GM23338 (cell line): Measurements from ENCODE around the gene ZCWPW2. TPM values are rescaled to one million over a fixed set of nuclear protein-coding genes. Genes with fewer than 3 reads are reported as not detected.

ENCODE experiments used
- ATAC-seq: fragments of 200-7000 bp; cut with Tn5 transposase; 3 replicates; pipeline ENCODE4 v1.9.1; 2020
- DNase-seq: peaks from one replicate; pipeline ENCODE4 v3.0.0-alpha.2; 2015; ENCODE audit warnings: low spot score
- H2AFZ ChIP-seq: fragments of 200-600 bp; sonication (generic); 2 replicates; pipeline ENCODE4 v1.8.0; 2016; ENCODE audit warnings: antibody characterized with exemption, mild to moderate bottlenecking, moderate library complexity
- H3F3A ChIP-seq: fragments of 200-600 bp; sonication (generic); replicated peaks from 2 replicates; pipeline ENCODE4 v1.8.0; 2017; ENCODE audit warnings: antibody characterized with exemption, mixed run types, low read depth
- H3K27ac ChIP-seq: fragments of 200-600 bp; sonication (generic); 2 replicates; pipeline ENCODE4 v1.6.1; 2016; ENCODE audit warnings: low read depth
- H3K27me3 ChIP-seq: fragments of 200-600 bp; sonication (generic); 2 replicates; pipeline ENCODE4 v1.8.0; 2016; ENCODE audit warnings: mild to moderate bottlenecking, mixed run types, moderate library complexity; ENCODE audit not compliant: insufficient read depth
- H3K36me3 ChIP-seq: fragments of 200-600 bp; sonication (generic); 2 replicates; pipeline ENCODE4 v1.8.0; 2016; ENCODE audit warnings: mild to moderate bottlenecking; ENCODE audit not compliant: insufficient read depth
- H3K4me1 ChIP-seq: fragments of 200-600 bp; sonication (generic); 2 replicates; pipeline ENCODE4 v1.8.0; 2016; ENCODE audit warnings: mild to moderate bottlenecking, moderate library complexity; ENCODE audit not compliant: insufficient read depth
- H3K4me2 ChIP-seq: fragments of 200-600 bp; sonication (generic); 2 replicates; pipeline ENCODE4 v1.7.1; 2017; ENCODE audit warnings: mixed run types
- H3K4me3 ChIP-seq: fragments of 200-600 bp; sonication (generic); 2 replicates; pipeline ENCODE4 v1.6.1; 2016; ENCODE audit warnings: mixed run types
- H3K79me2 ChIP-seq: fragments of 200-600 bp; sonication (generic); replicated peaks from 2 replicates; pipeline ENCODE4 v1.8.0; 2017; ENCODE audit warnings: mild to moderate bottlenecking; ENCODE audit not compliant: insufficient read depth
- H3K9me2 ChIP-seq: fragments of 200-600 bp; sonication (generic); 2 replicates; pipeline ENCODE4 v1.8.0; 2017; ENCODE audit not compliant: insufficient read depth
- H4K20me1 ChIP-seq: fragments of 200-600 bp; sonication (generic); replicated peaks from 2 replicates; pipeline ENCODE4 v1.8.0; 2017; ENCODE audit warnings: mild to moderate bottlenecking; ENCODE audit not compliant: insufficient read depth
- H3K27ac Mint-ChIP-seq: 2 replicates; pipeline ENCODE4 v1.8.0; 2020; ENCODE audit warnings: inconsistent platforms, mild to moderate bottlenecking, moderate library complexity, mixed read lengths
- H3K27me3 Mint-ChIP-seq: 3 replicates; pipeline ENCODE4 v1.8.0; 2022; ENCODE audit warnings: low read depth, mild to moderate bottlenecking, moderate library complexity, mixed read lengths, inconsistent platforms; ENCODE audit not compliant: insufficient read depth, poor library complexity
- H3K36me3 Mint-ChIP-seq: 3 replicates; pipeline ENCODE4 v1.8.0; 2021; ENCODE audit warnings: low read depth, mild to moderate bottlenecking, inconsistent platforms, moderate library complexity, mixed read lengths
- H3K4me1 Mint-ChIP-seq: 3 replicates; pipeline ENCODE4 v1.8.0; 2020; ENCODE audit warnings: mild to moderate bottlenecking, inconsistent platforms, mixed read lengths
- H3K4me3 Mint-ChIP-seq: 3 replicates; pipeline ENCODE4 v1.8.0; 2021; ENCODE audit warnings: moderate library complexity, mild to moderate bottlenecking, inconsistent platforms, mixed read lengths
- H3K9me3 Mint-ChIP-seq: 3 replicates; pipeline ENCODE4 v1.8.0; 2020; ENCODE audit warnings: moderate library complexity, mild to moderate bottlenecking, inconsistent platforms, mixed read lengths
- CREB1 ChIP-seq: fragments of 250-450 bp; sonication (Bioruptor Pico); IDR thresholded peaks from 2 replicates; pipeline ENCODE4 v1.5.0; 2020; ENCODE audit warnings: low read depth, mild to moderate bottlenecking, moderate library complexity
- CTCF ChIP-seq, 2 experiments: fragments of 200-600 bp in 1 of 2; sonication (generic) in 1 of 2; conservative IDR thresholded peaks; 2 replicates each; pipeline versions ENCODE4 v1.5.1 to v1.6.1; 2016 to 2017; ENCODE audit warnings: antibody characterized with exemption in 2 of 2, low read depth in 2 of 2, mild to moderate bottlenecking in 2 of 2, moderate library complexity in 1 of 2
- ETS1 ChIP-seq: IDR thresholded peaks from 2 replicates; pipeline ENCODE4 v1.6.1; 2016; ENCODE audit warnings: antibody characterized with exemption
- EZH2 ChIP-seq: fragments of 200-600 bp; sonication (generic); IDR thresholded peaks from one replicate; pipeline ENCODE4 v1.8.0; 2017; ENCODE audit warnings: antibody characterized with exemption, mild to moderate bottlenecking, low read depth; ENCODE audit not compliant: unreplicated experiment
- EZH2phosphoT487 ChIP-seq: fragments of 200-600 bp; sonication (generic); IDR thresholded peaks from one replicate; pipeline ENCODE4 v1.8.1; 2018; ENCODE audit warnings: antibody characterized with exemption; ENCODE audit not compliant: unreplicated experiment
- JUNB ChIP-seq: IDR thresholded peaks from one replicate; pipeline ENCODE4 v1.6.1; 2016; ENCODE audit warnings: antibody characterized with exemption; ENCODE audit not compliant: unreplicated experiment
- NANOG ChIP-seq: IDR thresholded peaks from 2 replicates; pipeline ENCODE4 v1.6.1; 2016; ENCODE audit warnings: antibody characterized with exemption, borderline replicate concordance
- POLR2AphosphoS5 ChIP-seq: IDR thresholded peaks from 2 replicates; pipeline ENCODE4 v1.6.1; 2016; ENCODE audit warnings: antibody characterized with exemption, low read depth
- REST ChIP-seq: IDR thresholded peaks from one replicate; pipeline ENCODE4 v1.6.1; 2018; ENCODE audit warnings: antibody characterized with exemption; ENCODE audit not compliant: unreplicated experiment
- STAT1 ChIP-seq: IDR thresholded peaks from one replicate; pipeline ENCODE4 v1.6.1; 2016; ENCODE audit warnings: antibody characterized with exemption; ENCODE audit not compliant: unreplicated experiment
- ZNF114 ChIP-seq: fragments of 250-450 bp; sonication (Bioruptor Pico); IDR thresholded peaks from 2 replicates; pipeline ENCODE4 v1.5.0; 2020; ENCODE audit warnings: mild to moderate bottlenecking, moderate library complexity
- ZNF331 ChIP-seq: fragments of 250-450 bp; sonication (Bioruptor Pico); IDR thresholded peaks from 2 replicates; pipeline ENCODE4 v1.5.0; 2020; ENCODE audit warnings: low read depth, mild to moderate bottlenecking, moderate library complexity
- ZNF462 ChIP-seq: fragments of 250-450 bp; sonication (Bioruptor Pico); IDR thresholded peaks from 2 replicates; pipeline ENCODE4 v1.5.0; 2020; ENCODE audit warnings: mild to moderate bottlenecking, moderate library complexity
- polyA plus RNA-seq: library from polyadenylated mRNA; unstranded; fragments of >200 nt; fragmentation: Nextera tagmentation; extraction: Ambion mirVana; gene quantifications from 2 replicates; pipeline ENCODE4 v1.2.1, GENCODE V29; 2016
- total RNA-seq: library from RNA; depleted of rRNA; stranded (reverse); fragments of >200 nt; shearing (Covaris generic); gene quantifications from 2 replicates; pipeline ENCODE4 v1.2.3, GENCODE V29; 2014

Gene ZCWPW2
- total and polyA plus RNA-seq, 2 experiments from 2014 or later = 0.55 TPM; not detected in 1

- Histone ChIP-seq H3K4me1 (no peaks in the 10 kb centered on the region), H2AFZ (no peak overlapping the region), H3K79me2 (no peaks in the 10 kb centered on the region), H3K27me3 (no peaks in the 10 kb centered on the region), H3K27ac (no peak overlapping the region), H3K9me2 (no peaks in the 10 kb centered on the region), H3F3A (no peaks in the 10 kb centered on the region), H3K4me3 (no peak overlapping the region), H4K20me1 (no peaks in the 10 kb centered on the region), H3K36me3 (no peaks in the 10 kb centered on the region), H3K4me2 (no peak overlapping the region)
- Mint-ChIP-seq H3K4me3 (no peak overlapping the region), H3K4me1 (no peaks in the 10 kb centered on the region), H3K36me3 (no peaks in the 10 kb centered on the region), H3K9me3 (no peaks in the 10 kb centered on the region), H3K27ac (no peak overlapping the region), H3K27me3 (no peaks in the 10 kb centered on the region)
- DNase-seq (no peak), ATAC-seq (no peak)
- TF ChIP-seq CREB1 (CRISPR knock-in tag) (no peak), STAT1 (no peak), ZNF114 (CRISPR knock-in tag) (no peak), ZNF331 (CRISPR knock-in tag) (no peak), NANOG (no peak), REST (no peak), POLR2AphosphoS5 (no peak), JUNB (no peak), ZNF462 (CRISPR knock-in tag) (no peak), ETS1 (no peak), EZH2phosphoT487 (no peak), EZH2 (no peak), CTCF (conservative IDR thresholded peaks at IDR 0.05; ENCODE audit: low read depth in 2 of 2) (no peak)
Observed at GRCh38 chr3:28521663-28522062, 173.1 kb downstream of the ZCWPW2 start.
